ENCODE data around the gene PCDHGA10.
"Not testable (repeated sequence)": the region's sequence is repeated elsewhere in the genome, so short reads cannot be mapped to it uniquely, and the experiment has no call there.

PCDHGA10 gene

GRCh38 chr5:141419074-141419880 lies 6.5 kb downstream of the PCDHGA10 start:
- intact Hi-C loops (cut with DNase I): loop anchor here (5.0 kb wide), 1 partner anchor 103 kb away; no protein-coding TSS in a partner anchor
- DNase-seq: peak in 2 of 10 donors; percentile 68 to 76

DNA sequence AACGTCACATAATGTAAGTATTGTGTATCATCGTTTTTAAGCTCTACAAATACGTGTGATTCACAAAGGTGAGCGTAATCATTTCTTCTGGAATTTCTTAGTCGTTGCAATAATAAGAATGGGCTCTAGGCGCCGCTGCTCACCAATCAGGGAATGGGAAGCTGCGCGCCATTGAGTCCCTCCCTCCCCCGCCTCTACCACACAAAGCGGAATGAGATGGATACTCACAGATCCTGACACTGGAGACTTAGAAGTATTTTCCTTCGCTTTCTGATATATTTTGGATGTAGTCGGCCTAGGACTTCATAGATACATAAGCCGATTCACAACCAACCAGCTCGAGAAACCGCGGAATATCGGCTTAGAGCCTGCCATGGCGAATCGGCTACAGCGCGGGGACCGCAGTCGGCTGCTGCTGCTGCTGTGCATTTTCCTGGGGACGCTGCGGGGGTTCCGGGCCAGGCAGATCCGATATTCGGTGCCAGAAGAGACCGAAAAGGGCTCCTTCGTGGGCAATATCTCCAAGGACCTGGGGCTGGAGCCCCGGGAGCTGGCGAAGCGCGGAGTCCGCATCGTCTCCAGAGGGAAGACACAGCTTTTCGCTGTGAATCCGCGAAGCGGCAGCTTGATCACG lies 8.2 kb downstream of the PCDHGA10 start, which contains the start of gene PCDHGA11:
Gene PCDHGA11, plus strand, starts transcription at position 197 of the 634 bp plus-strand sequence. Its CDS starts 177 bp downstream, at position 374.
- peak in 1 of 10 donors; percentile 66 for DNase-seq

DNA sequence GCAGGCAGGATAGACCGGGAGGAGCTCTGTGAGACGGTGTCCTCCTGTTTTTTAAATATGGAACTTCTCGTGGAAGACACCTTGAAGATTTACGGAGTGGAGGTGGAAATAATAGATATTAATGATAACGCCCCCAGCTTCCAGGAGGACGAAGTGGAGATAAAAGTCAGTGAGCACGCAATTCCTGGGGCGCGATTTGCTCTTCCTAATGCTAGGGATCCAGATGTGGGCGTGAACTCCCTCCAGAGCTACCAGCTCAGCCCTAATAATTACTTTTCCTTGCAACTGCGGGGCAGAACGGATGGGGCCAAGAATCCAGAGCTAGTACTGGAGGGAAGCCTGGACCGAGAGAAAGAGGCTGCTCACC lies 8.7 kb downstream of the PCDHGA10 start:
- intact Hi-C loops (cut with DNase I): no loop called here
- DNase-seq: no peak

More for the DNA sequence above, 8.2 kb downstream of the PCDHGA10 start, which contains the start of gene PCDHGA11:
- intact Hi-C loops (cut with DNase I): no loop called here

DNA sequence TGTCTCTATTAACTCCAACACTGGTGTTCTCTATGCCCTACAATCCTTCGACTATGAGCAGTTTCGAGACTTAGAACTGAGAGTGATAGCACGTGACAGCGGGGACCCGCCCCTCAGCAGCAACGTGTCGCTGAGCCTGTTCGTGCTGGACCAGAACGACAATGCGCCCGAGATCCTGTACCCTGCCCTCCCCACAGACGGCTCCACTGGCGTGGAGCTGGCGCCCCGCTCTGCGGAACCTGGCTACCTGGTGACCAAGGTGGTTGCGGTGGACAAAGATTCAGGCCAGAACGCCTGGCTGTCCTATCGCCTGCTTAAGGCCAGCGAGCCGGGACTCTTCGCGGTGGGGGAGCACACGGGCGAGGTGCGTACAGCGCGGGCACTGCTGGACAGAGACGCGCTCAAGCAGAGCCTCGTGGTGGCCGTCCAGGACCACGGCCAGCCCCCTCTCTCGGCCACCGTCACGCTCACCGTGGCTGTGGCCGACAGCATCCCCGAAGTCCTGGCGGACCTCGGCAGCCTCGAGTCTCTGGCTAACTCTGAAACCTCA lies 10.0 kb downstream of the PCDHGA10 start:
- DNase-seq: peak in 2 of 10 donors; percentile 59
- intact Hi-C loops (cut with DNase I): no loop called here

DNA sequence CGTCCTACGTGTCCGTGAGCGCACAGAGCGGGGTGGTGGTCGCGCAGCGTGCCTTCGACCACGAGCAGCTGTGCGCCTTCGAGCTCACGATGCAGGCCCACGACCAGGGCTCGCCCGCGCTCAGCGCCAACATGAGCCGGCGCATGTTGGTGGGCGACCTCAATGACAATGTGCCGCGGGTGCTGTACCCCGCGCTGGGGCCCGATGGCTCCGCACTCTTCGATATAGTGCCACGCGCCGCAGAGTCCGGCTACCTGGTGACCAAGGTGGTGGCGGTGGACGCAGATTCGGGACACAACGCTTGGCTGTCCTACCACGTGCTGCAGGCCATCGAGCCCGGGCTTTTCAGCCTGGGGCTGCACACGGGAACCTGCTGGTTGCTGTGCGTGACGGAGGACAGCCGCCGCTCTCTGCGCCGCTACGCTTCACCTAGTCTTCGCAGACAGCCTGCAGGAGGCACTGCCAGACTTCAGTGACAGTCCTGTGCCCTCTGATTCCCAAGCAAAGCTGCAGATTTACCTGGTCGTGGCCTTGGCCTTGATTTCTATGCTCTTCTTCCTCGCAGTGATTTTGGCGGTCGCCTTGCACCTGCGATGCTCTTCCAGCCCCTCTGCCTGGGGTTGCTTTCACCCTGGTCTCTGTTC lies 15.1 kb downstream of the PCDHGA10 start:
- DNase-seq: no peak

GRCh38 chr5:141430332-141431113 lies 17.7 kb downstream of the PCDHGA10 start, which contains the start of gene PCDHGA12:
Gene PCDHGA12, plus strand, starts transcription at chr5:141430507. Its CDS starts 253 bp downstream, at chr5:141430760.
- intact Hi-C loops (cut with DNase I): no loop called here
- peak in 1 of 10 donors; percentile 87 for DNase-seq

More for the DNA sequence above, 15.1 kb downstream of the PCDHGA10 start:
- intact Hi-C loops (cut with DNase I): no loop called here

DNA sequence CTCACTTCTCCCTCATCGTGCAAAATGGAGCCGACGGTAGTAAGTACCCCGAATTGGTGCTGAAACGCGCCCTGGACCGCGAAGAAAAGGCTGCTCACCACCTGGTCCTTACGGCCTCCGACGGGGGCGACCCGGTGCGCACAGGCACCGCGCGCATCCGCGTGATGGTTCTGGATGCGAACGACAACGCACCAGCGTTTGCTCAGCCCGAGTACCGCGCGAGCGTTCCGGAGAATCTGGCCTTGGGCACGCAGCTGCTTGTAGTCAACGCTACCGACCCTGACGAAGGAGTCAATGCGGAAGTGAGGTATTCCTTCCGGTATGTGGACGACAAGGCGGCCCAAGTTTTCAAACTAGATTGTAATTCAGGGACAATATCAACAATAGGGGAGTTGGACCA lies 18.5 kb downstream of the PCDHGA10 start:
- intact Hi-C loops (cut with DNase I): no loop called here
- peak in 1 of 10 donors; percentile 82 for DNase-seq

DNA sequence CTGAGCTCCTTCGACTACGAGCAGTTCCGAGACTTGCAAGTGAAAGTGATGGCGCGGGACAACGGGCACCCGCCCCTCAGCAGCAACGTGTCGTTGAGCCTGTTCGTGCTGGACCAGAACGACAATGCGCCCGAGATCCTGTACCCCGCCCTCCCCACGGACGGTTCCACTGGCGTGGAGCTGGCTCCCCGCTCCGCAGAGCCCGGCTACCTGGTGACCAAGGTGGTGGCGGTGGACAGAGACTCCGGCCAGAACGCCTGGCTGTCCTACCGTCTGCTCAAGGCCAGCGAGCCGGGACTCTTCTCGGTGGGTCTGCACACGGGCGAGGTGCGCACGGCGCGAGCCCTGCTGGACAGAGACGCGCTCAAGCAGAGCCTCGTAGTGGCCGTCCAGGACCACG lies 19.5 kb downstream of the PCDHGA10 start:
- intact Hi-C loops (cut with DNase I); DNase-seq: not testable (repeated sequence)

DNA sequence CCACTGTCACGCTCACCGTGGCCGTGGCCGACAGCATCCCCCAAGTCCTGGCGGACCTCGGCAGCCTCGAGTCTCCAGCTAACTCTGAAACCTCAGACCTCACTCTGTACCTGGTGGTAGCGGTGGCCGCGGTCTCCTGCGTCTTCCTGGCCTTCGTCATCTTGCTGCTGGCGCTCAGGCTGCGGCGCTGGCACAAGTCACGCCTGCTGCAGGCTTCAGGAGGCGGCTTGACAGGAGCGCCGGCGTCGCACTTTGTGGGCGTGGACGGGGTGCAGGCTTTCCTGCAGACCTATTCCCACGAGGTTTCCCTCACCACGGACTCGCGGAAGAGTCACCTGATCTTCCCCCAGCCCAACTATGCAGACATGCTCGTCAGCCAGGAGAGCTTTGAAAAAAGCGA lies 19.9 kb downstream of the PCDHGA10 start:
- intact Hi-C loops (cut with DNase I); DNase-seq: not testable (repeated sequence)

GRCh38 chr5:141434006-141434405 lies 21.2 kb downstream of the PCDHGA10 start:
- intact Hi-C loops (cut with DNase I): no loop called here
- DNase-seq: no peak

DNA sequence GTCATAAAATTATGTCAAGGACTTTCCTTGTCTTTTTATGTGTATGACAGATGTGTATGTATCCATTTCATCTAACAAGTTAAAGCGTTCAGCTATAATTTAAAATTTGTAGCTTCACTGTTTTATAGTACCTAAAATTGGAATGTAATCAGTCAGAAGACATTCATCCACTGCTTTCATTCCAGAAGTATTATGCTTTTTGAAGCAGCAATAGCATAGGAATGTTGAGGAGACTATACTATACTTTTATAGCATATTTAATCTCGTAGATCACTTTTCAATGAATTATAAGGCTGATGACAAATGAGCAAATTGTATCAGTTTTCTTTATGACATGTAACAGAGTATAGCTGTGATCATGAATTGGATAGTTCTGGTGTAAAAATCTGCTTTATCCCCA lies 24.4 kb downstream of the PCDHGA10 start:
- DNase-seq: no peak
- intact Hi-C loops (cut with DNase I): no loop called here

- no peak for DNase-seq
- intact Hi-C loops (cut with DNase I): no loop called here
Observed at GRCh38 chr5:141439411-141440141, 26.8 kb downstream of the PCDHGA10 start.

GRCh38 chr5:141440341-141440740 lies 27.6 kb downstream of the PCDHGA10 start:
- intact Hi-C loops (cut with DNase I): no loop called here
- DNase-seq: no peak

- DNase-seq: peak in 1 of 10 donors; percentile 80
- intact Hi-C loops (cut with DNase I): no loop called here
Observed at GRCh38 chr5:141441571-141442170, 28.9 kb downstream of the PCDHGA10 start.

DNA sequence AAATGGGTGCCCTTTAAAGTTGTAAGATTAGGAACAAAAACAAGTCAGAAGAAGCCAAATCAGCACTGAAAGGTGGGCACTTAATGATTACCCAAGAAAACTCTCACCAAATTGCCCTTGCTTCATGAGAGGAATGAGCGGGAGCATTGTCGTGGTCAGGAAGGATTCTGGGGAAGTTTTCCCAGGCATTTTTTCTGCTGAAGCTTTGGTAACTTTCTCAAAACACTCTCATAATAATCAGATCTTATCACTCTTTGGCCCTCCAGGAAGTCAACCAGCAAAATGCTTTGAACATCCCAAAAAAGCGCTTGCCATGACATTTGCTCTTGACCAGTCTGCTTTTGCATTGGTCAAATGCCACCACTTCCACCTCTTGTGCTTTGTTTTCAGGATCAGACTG lies 52.6 kb downstream of the PCDHGA10 start:
- intact Hi-C loops (cut with DNase I): no loop called here
- no peak for DNase-seq

Measured in posterior cingulate gyrus (tissue), 11 donors.